Femur (tissue), 1 donor: Measurements from ENCODE around the gene CD151.

Source experiments
- DNase-seq: peaks from one replicate; pipeline ENCODE4 v3.0.0-alpha.2; 2017

CD151 gene

GRCh38 chr11:843818-844692 lies 11.3 kb downstream of the CD151 start:
- peak; percentile 92 for DNase-seq

GRCh38 chr11:844693-845644 lies 12.2 kb downstream of the CD151 start:
- peak; percentile 96 for DNase-seq

GRCh38 chr11:845872-846495 lies 13.2 kb downstream of the CD151 start:
- DNase-seq = no peak

- DNase-seq = no peak
Observed at GRCh38 chr11:846496-847098, 13.8 kb downstream of the CD151 start.

GRCh38 chr11:847876-848275 lies 15.1 kb downstream of the CD151 start:
- no peak for DNase-seq

GRCh38 chr11:848380-848931 lies 15.7 kb downstream of the CD151 start:
- DNase-seq = no peak

GRCh38 chr11:849104-849824 lies 16.5 kb downstream of the CD151 start:
- peak; percentile 77 for DNase-seq

- DNase-seq = no peak
Observed at GRCh38 chr11:849951-850774, 17.4 kb downstream of the CD151 start.

GRCh38 chr11:850775-851763 lies 18.3 kb downstream of the CD151 start:
- DNase-seq = no peak

GRCh38 chr11:852762-853161 lies 20.0 kb downstream of the CD151 start:
- DNase-seq = no peak

GRCh38 chr11:853682-854448 lies 21.1 kb downstream of the CD151 start:
- DNase-seq = no peak

- no peak for DNase-seq
Observed at GRCh38 chr11:854601-855329, 22.0 kb downstream of the CD151 start.

- no peak for DNase-seq
Observed at GRCh38 chr11:855330-855674, 22.6 kb downstream of the CD151 start.

GRCh38 chr11:855796-856195 lies 23.0 kb downstream of the CD151 start:
- no peak for DNase-seq

GRCh38 chr11:856397-856796 lies 23.6 kb downstream of the CD151 start:
- no peak for DNase-seq

- DNase-seq = no peak
Observed at GRCh38 chr11:858053-858761, 25.5 kb downstream of the CD151 start.

GRCh38 chr11:858762-859339 lies 26.1 kb downstream of the CD151 start:
- DNase-seq = no peak
